Endothelial cell of umbilical vein (primary cell): ENCODE measurements around the gene CLIP1. TPM values are rescaled to one million over a fixed set of nuclear protein-coding genes. Genes with fewer than 3 reads are reported as not detected.
A peak's percentile ranks its signal among the peaks of the same experiment; 100 is the strongest.

Source experiments
- BruUV-seq: library from RNA; stranded (reverse); fragments of 400-500 nt; replicated peaks from 2 replicates; lab custom pipeline; 2021; lab: Mats Ljungman, UMichigan
- CTCF ChIA-PET: fragments of 300-600, 350-600 bp; sonication (Branson Sonifier 250); formaldehyde crosslinking; loops from one replicate; lab custom pipeline; 2021; ENCODE audit warnings: antibody characterized with exemption, inconsistent platforms; lab: Charles Lee
- POLR2A ChIA-PET: fragments of 300-600, 350-600 bp; sonication (Branson Sonifier 250); formaldehyde crosslinking; loops from one replicate; lab custom pipeline; 2021; ENCODE audit warnings: antibody characterized with exemption, inconsistent platforms; lab: Charles Lee
- DNase-seq: peaks from one replicate; pipeline ENCODE4 v3.0.0-alpha.2; 2011; ENCODE audit warnings: low read depth, low spot score
- FAIRE-seq: peaks from 2 replicates; lab custom pipeline; 2011; peaks lifted over from hg19 to GRCh38; lab: Jason Lieb, UNC
- H2AFZ ChIP-seq: 2 replicates; pipeline ENCODE4 v1.6.0; 2012; ENCODE audit warnings: low read depth, low read length, control low read depth, inconsistent platforms
- H3K27ac ChIP-seq: 2 replicates; pipeline ENCODE4 v1.5.1; 2011; ENCODE audit warnings: low read depth, mild to moderate bottlenecking, control low read depth, low read length, moderate library complexity; ENCODE audit not compliant: insufficient read depth
- H3K27me3 ChIP-seq, 2 experiments: 2 replicates each; pipeline versions ENCODE4 v1.6.0 to v1.6.1; 2011; ENCODE audit warnings: low read length in 2 of 2, mixed read lengths in 1 of 2; ENCODE audit not compliant: control insufficient read depth in 2 of 2, insufficient read depth in 2 of 2
- H3K36me3 ChIP-seq, 2 experiments: 2 replicates in 1 of 2; 3 replicates in 1 of 2; pipeline ENCODE4 v1.5.1; 2011; ENCODE audit warnings: low read length in 2 of 2, mild to moderate bottlenecking in 1 of 2, moderate library complexity in 1 of 2; ENCODE audit not compliant: control insufficient read depth in 2 of 2, insufficient read depth in 2 of 2; ENCODE audit errors: extremely low read depth in 1 of 2
- H3K4me1 ChIP-seq: 3 replicates; pipeline ENCODE4 v1.5.1; 2011; ENCODE audit warnings: mild to moderate bottlenecking, low read length; ENCODE audit not compliant: control insufficient read depth, insufficient read depth; ENCODE audit errors: extremely low read depth
- H3K4me2 ChIP-seq: 2 replicates; pipeline ENCODE4 v1.6.1; 2011; ENCODE audit warnings: low read length, control low read depth, mixed read lengths; ENCODE audit not compliant: insufficient read depth
- H3K4me3 ChIP-seq, 3 experiments: fragments of 200-600 bp in 1 of 3; sonication (generic), shearing (Covaris generic) in 1 of 3; replicated peaks in 1 of 3; 2 replicates each; pipeline ENCODE4 v1.5.1; 2011 to 2016; ENCODE audit warnings: control low read depth in 3 of 3, low read length in 3 of 3, mild to moderate bottlenecking in 2 of 3, inconsistent platforms in 1 of 3, low read depth in 1 of 3, moderate library complexity in 1 of 3; ENCODE audit not compliant: insufficient read depth in 1 of 3
- H3K79me2 ChIP-seq: 2 replicates; pipeline ENCODE4 v1.6.0; 2012; ENCODE audit warnings: low read length, inconsistent platforms; ENCODE audit not compliant: control insufficient read depth, insufficient read depth
- H3K9ac ChIP-seq: replicated peaks from 2 replicates; pipeline ENCODE3; 2011; ENCODE audit warnings: low read length, control low read depth; ENCODE audit not compliant: insufficient read depth; ENCODE audit errors: extremely low read depth
- H3K9me1 ChIP-seq: replicated peaks from 3 replicates; pipeline ENCODE4 v1.6.0; 2011; ENCODE audit warnings: mild to moderate bottlenecking, low read length; ENCODE audit not compliant: control insufficient read depth, insufficient read depth; ENCODE audit errors: extremely low read depth
- H3K9me3 ChIP-seq: replicated peaks from 2 replicates; pipeline ENCODE4 v1.5.1; 2012; ENCODE audit warnings: low read length, inconsistent platforms; ENCODE audit not compliant: control insufficient read depth, insufficient read depth
- H4K20me1 ChIP-seq: replicated peaks from 2 replicates; pipeline ENCODE3; 2011; ENCODE audit warnings: mild to moderate bottlenecking, low read length; ENCODE audit not compliant: control insufficient read depth, insufficient read depth; ENCODE audit errors: extremely low read depth
- EZH2 ChIP-seq: IDR thresholded peaks from 2 replicates; pipeline ENCODE4 v1.6.1; 2012; ENCODE audit warnings: borderline replicate concordance, low read depth, mild to moderate bottlenecking, moderate library complexity, low read length, inconsistent platforms; ENCODE audit not compliant: severe bottlenecking
- FOS ChIP-seq: IDR thresholded peaks from 2 replicates; pipeline ENCODE4 v1.6.1; 2011; ENCODE audit warnings: mild to moderate bottlenecking, low read length, moderate library complexity, borderline replicate concordance; ENCODE audit not compliant: insufficient read depth
- GATA2 ChIP-seq: IDR thresholded peaks from 2 replicates; pipeline ENCODE4 v1.7.0; 2011; ENCODE audit warnings: low read depth, mild to moderate bottlenecking, moderate library complexity, mixed read lengths, low read length; ENCODE audit not compliant: insufficient read length, insufficient read depth
- JUN ChIP-seq: IDR thresholded peaks from 2 replicates; pipeline ENCODE4 v1.6.1; 2011; ENCODE audit warnings: borderline replicate concordance, low read depth; ENCODE audit not compliant: insufficient read length, insufficient read depth
- MYC ChIP-seq: IDR thresholded peaks from one replicate; pipeline ENCODE4 v1.6.1; 2011; ENCODE audit warnings: mild to moderate bottlenecking, low read depth, low read length
- POLR2A ChIP-seq: IDR thresholded peaks from 2 replicates; pipeline ENCODE4 v1.6.1; 2012; ENCODE audit warnings: low read depth, mild to moderate bottlenecking, control low read depth, low read length
- POLR2AphosphoS5 ChIP-seq: IDR thresholded peaks from 2 replicates; pipeline ENCODE4 v1.6.1; 2012; ENCODE audit warnings: low read depth, mild to moderate bottlenecking, control low read depth, low read length, moderate library complexity; ENCODE audit not compliant: insufficient read depth
- dilution Hi-C: fragments of 300-500 bp; cut with MboI; formaldehyde crosslinking; loops from one replicate; pipeline ENCODE4 v1.15.0; 2019; ENCODE audit warnings: low sequenced_read_pairs; ENCODE audit not compliant: extremely low pct_ligation_motif_present
- intact Hi-C: fragments of 100-400 bp; cut with micrococcal nuclease; formaldehyde crosslinking; loops from one replicate; pipeline ENCODE4 v1.10.0; 2022
- polyA plus RNA-seq, 4 experiments: library from polyadenylated mRNA; depleted of rRNA in 3 of 4; stranded (reverse) in 3 of 4; unstranded in 1 of 4; fragments of >200 nt; gene quantifications; 2 replicates each; pipeline versions ENCODE4 v1.2.1 to v1.2.3, GENCODE V29; 2011 to 2012; ENCODE audit warnings: missing spikeins in 1 of 4
- total RNA-seq: library from RNA; stranded (reverse); gene quantifications from 2 replicates; pipeline ENCODE4 v1.2.3, GENCODE V29; 2021
- TF ChIP-seq, protein P1 (sequence below), 2 donors: IDR thresholded peaks; 1 replicate in 1 of 2; 2 replicates in 1 of 2; pipeline ENCODE4 v1.5.1; 2011; ENCODE audit warnings: low read length in 2 of 2, mild to moderate bottlenecking in 2 of 2, moderate library complexity in 2 of 2, control low read depth in 1 of 2, inconsistent platforms in 1 of 2, low read depth in 1 of 2; ENCODE audit not compliant: insufficient read depth in 1 of 2; ENCODE audit errors: extremely low read depth in 1 of 2
- TF ChIP-seq, protein P2 (sequence below): IDR thresholded peaks from 2 replicates; pipeline ENCODE4 v1.6.1; 2011; ENCODE audit not compliant: insufficient read depth, insufficient read length

Gene CLIP1
- total and polyA plus RNA-seq, 2 donors (not counting 3 experiments of a cell fraction or from before 2014, with no cell fraction given): 56.5 to 84.3 TPM

DNA sequence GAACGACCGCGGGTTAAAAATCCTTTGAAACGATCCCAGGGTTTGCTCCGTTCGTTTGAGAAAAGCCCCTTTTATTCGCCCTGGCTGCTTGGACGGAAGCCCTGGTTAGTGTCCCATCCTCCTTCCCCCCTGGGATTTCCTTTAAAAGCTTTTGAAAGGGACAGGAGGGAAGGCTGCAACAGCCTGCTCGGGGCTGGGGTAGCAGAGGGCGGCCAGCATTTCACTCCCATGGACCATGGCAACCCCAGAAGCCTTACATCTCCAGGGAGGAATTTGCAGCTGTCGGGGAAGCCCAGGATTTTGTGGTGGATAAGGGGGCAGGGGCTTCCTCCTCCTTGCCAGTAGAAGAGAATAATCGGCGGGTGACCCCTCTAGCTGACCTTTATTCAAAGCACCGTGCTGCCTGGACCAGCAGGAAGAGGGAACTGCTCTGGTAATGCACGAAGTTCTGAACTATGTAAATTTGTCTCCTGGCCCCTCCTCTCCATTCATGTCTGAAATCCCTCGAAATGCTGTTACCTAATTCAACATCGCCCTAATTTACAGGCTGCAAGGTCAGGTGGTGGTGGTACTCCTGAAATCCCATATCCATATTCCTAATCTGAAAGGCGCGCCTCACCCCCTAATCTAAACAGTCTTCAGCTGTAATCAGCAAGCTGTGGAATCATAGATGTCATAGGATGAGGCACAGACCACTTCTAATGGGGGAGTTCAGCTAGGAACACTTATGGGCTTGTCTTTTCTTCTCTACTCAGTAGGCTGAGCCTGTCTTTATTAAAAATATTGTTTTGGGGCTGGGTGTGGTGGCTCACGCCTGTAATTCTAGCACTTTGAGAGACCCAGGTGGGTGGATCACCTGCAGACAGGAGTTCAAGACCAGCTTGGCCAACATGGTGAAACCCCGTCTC is 1.0 kb upstream of the CLIP1 start:
- Histone ChIP-seq H3K4me1 (peaks cover 35% of the 10 kb centered on the region), H3K4me3 (peak overlapping the region in 2 of 3 experiments; percentile 54 to 82), H3K4me2 (peak overlapping the region; percentile 82), H3K79me2 (peaks cover 36% of the 10 kb centered on the region), H3K9ac (peak overlapping the region; percentile 87), H3K27ac (peak overlapping the region; percentile 81), H4K20me1 (no peaks in the 10 kb centered on the region), H2AFZ (peak overlapping the region; percentile 53), H3K9me1 (no peaks in the 10 kb centered on the region), H3K27me3 (no peaks in the 10 kb centered on the region), H3K36me3 (no peaks in the 10 kb centered on the region), H3K9me3 (no peaks in the 10 kb centered on the region)
- DNase-seq: peak; percentile 86
- peak; percentile 91 for FAIRE-seq
- ChIA-PET CTCF (interaction anchor here (0.8 to 4.6 kb wide), 7 partner anchors 11 to 67 kb away, joined by 3 to 41 read pairs (median 4); no protein-coding TSS in a partner anchor), POLR2A (interaction anchor here (0.7 to 1.4 kb wide), 3 partner anchors 24 to 48 kb away, joined by 4 to 6 read pairs (median 5); no protein-coding TSS in a partner anchor)
- dilution Hi-C loops: no loop called here
- intact Hi-C loops: loop anchor here (1.0 to 2.0 kb wide), 4 partner anchors 23 to 77 kb away; partner anchors contain the start of gene ZCCHC8
- TF ChIP-seq GATA2 (no peak), MYC (no peak), POLR2A (peak; percentile 48), EZH2 (no peak), FOS (no peak), POLR2AphosphoS5 (peak; percentile 14), JUN (no peak)
- TF ChIP-seq, protein P1, sequence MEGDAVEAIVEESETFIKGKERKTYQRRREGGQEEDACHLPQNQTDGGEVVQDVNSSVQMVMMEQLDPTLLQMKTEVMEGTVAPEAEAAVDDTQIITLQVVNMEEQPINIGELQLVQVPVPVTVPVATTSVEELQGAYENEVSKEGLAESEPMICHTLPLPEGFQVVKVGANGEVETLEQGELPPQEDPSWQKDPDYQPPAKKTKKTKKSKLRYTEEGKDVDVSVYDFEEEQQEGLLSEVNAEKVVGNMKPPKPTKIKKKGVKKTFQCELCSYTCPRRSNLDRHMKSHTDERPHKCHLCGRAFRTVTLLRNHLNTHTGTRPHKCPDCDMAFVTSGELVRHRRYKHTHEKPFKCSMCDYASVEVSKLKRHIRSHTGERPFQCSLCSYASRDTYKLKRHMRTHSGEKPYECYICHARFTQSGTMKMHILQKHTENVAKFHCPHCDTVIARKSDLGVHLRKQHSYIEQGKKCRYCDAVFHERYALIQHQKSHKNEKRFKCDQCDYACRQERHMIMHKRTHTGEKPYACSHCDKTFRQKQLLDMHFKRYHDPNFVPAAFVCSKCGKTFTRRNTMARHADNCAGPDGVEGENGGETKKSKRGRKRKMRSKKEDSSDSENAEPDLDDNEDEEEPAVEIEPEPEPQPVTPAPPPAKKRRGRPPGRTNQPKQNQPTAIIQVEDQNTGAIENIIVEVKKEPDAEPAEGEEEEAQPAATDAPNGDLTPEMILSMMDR (IDR thresholded peaks at IDR 0.05; ENCODE audit: extremely low read depth in 1 of 2, insufficient read depth in 1 of 2, low read depth in 1 of 2, low read length in 2 of 2): no peak
- TF ChIP-seq, protein P2, sequence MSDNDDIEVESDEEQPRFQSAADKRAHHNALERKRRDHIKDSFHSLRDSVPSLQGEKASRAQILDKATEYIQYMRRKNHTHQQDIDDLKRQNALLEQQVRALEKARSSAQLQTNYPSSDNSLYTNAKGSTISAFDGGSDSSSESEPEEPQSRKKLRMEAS: no peak
- no TSS peak for BruUV-seq
